SK-N-SH treated with all-trans-retinoic acid at 6 μM for 48 hours (cell line): ENCODE measurements around the gene OCA2.

Experiments
- RARB ChIP-seq: fragments of 250-450 bp; sonication (Bioruptor Pico); IDR thresholded peaks from 2 replicates; pipeline ENCODE4 v1.8.0; 2021; ENCODE audit warnings: mild to moderate bottlenecking, moderate library complexity
- ZFP30 ChIP-seq: fragments of 450-650 bp; formaldehyde crosslinking; IDR thresholded peaks from 2 replicates; pipeline ENCODE4 v1.5.0; 2022; ENCODE audit warnings: mild to moderate bottlenecking, moderate library complexity
- ZNF8 ChIP-seq: fragments of 450-650 bp; formaldehyde crosslinking; IDR thresholded peaks from 2 replicates; pipeline ENCODE4 v1.5.0; 2020; ENCODE audit warnings: mild to moderate bottlenecking, moderate library complexity
- TF ChIP-seq, protein P1 (sequence below): fragments of 250-450 bp; sonication (Bioruptor Pico); IDR thresholded peaks from 2 replicates; pipeline ENCODE4 v1.8.0; 2020; ENCODE audit warnings: mild to moderate bottlenecking, moderate library complexity, borderline replicate concordance

DNA sequence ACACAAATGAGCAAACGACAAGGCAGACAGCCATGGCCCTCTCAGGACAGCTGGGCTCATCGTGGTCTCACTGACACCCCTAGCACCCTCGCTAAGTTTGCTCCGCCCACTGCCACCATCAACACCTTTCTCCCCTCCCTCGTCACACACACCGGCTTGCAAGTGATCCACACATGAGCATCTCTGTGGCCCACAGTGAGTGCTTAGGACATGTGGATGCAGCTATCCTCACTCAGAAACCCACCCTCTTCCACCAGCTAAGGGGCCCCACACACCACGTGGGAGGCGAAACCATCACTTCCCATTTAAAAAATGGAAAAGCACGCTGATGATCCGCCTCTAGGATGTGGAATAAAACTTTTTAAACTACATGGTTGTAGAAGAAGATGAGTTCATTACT, 105.6 kb downstream of the OCA2 start:
- TF ChIP-seq, protein P1, sequence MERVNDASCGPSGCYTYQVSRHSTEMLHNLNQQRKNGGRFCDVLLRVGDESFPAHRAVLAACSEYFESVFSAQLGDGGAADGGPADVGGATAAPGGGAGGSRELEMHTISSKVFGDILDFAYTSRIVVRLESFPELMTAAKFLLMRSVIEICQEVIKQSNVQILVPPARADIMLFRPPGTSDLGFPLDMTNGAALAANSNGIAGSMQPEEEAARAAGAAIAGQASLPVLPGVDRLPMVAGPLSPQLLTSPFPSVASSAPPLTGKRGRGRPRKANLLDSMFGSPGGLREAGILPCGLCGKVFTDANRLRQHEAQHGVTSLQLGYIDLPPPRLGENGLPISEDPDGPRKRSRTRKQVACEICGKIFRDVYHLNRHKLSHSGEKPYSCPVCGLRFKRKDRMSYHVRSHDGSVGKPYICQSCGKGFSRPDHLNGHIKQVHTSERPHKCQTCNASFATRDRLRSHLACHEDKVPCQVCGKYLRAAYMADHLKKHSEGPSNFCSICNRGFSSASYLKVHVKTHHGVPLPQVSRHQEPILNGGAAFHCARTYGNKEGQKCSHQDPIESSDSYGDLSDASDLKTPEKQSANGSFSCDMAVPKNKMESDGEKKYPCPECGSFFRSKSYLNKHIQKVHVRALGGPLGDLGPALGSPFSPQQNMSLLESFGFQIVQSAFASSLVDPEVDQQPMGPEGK (CRISPR knock-in tag) = no peak
- TF ChIP-seq ZFP30 (CRISPR knock-in tag) = no peak
- TF ChIP-seq RARB (CRISPR knock-in tag) = no peak
- no peak for TF ChIP-seq ZNF8 (CRISPR knock-in tag)
